Esophagus muscularis mucosa (tissue), 4 donors: ENCODE measurements around the gene DNASE1L2.

Experiments
- CTCF ChIP-seq, 3 experiments: fragments of 200-600 bp in 2 of 3; fragments of 450-650 bp in 1 of 3; sonication (generic) in 2 of 3; IDR thresholded peaks; one replicate each; pipeline ENCODE4 v1.5.1; 2017 to 2019; ENCODE audit warnings: antibody characterized with exemption in 3 of 3, mild to moderate bottlenecking in 2 of 3, moderate library complexity in 1 of 3
- EP300 ChIP-seq: sonication (generic); formaldehyde crosslinking; IDR thresholded peaks from one replicate; pipeline ENCODE4 v1.6.1; 2017; ENCODE audit warnings: antibody characterized with exemption
- POLR2A ChIP-seq: fragments of 450-650 bp; IDR thresholded peaks from one replicate; pipeline ENCODE4 v1.6.1; 2017; ENCODE audit warnings: antibody characterized with exemption, moderate library complexity, mild to moderate bottlenecking, low read depth
- POLR2AphosphoS5 ChIP-seq, 2 donors: sonication (generic); formaldehyde crosslinking; IDR thresholded peaks; one replicate each; pipeline ENCODE4 v1.6.1; 2017; ENCODE audit warnings: antibody characterized with exemption in 2 of 2

- TF ChIP-seq POLR2A: no peak
- no peak for TF ChIP-seq CTCF (IDR thresholded peaks at IDR 0.05)
- no peak for TF ChIP-seq POLR2AphosphoS5 (IDR thresholded peaks at IDR 0.05)
- no peak for TF ChIP-seq EP300
Observed at GRCh38 chr16:2209258-2210008, 26.8 kb upstream of the DNASE1L2 start.
